Measurements from ENCODE around the gene PNLDC1.
"Not testable (repeated sequence)": the region's sequence is repeated elsewhere in the genome, so short reads cannot be mapped to it uniquely, and the experiment has no call there.

The PNLDC1 gene

GRCh38 chr6:159837511-159837910, 37.4 kb downstream of the PNLDC1 start:
- CTCF ChIA-PET: no interaction called here
- Mint-ChIP-seq H3K4me3 (no peak overlapping the region), H3K36me3 (no peaks in the 10 kb centered on the region), H3K27ac (no peak overlapping the region), H3K4me1 (peaks cover 16% of the 10 kb centered on the region), H3K9me3 (no peaks in the 10 kb centered on the region), H3K27me3 (peaks cover 4% of the 10 kb centered on the region)
- DNase-seq: no peak

DNA sequence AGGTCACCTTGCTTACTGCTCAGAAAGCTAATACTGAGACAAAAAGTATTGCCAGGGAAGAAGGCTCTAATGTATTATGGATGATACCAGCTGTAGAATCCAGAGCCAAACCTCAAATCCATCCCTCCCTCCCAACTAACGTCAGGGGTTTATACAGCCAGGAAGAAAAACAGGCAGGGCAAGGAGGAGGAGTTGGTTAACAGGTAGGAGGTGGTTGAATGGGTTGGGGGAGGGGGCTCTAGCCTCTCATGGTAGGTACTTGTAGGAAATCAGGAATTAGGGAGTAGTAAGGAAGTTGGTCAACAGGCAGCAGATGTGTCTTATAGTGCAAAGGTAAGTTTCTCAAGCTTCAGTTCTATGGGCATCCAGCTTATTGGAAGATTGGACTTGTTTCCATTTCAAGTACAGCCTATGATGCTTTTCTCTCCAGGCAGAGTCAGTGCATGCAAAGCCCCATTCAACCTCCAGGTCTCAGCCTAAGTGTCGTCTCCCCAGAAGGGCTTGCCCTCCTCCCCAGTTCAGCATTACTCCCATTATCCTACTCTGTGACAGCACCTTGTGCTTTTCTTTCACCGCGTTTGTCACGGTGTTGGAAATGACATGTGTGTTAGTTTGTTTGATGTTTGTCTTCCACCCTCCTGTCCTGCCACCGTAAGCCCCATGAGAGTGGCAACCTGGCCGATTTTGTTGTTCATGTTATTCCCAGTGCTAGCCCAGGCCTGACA, 38.1 kb downstream of the PNLDC1 start:
- no peak overlapping the region for H3K4me3 Mint-ChIP-seq
- no peak overlapping the region for H3K27ac Mint-ChIP-seq
- DNase-seq: no peak
- peaks cover 14% of the 10 kb centered on the region for H3K4me1 Mint-ChIP-seq
- peaks cover 4% of the 10 kb centered on the region for H3K27me3 Mint-ChIP-seq
- H3K36me3 Mint-ChIP-seq: no peaks in the 10 kb centered on the region
- H3K9me3 Mint-ChIP-seq: no peaks in the 10 kb centered on the region
- CTCF ChIA-PET: no interaction called here

DNA sequence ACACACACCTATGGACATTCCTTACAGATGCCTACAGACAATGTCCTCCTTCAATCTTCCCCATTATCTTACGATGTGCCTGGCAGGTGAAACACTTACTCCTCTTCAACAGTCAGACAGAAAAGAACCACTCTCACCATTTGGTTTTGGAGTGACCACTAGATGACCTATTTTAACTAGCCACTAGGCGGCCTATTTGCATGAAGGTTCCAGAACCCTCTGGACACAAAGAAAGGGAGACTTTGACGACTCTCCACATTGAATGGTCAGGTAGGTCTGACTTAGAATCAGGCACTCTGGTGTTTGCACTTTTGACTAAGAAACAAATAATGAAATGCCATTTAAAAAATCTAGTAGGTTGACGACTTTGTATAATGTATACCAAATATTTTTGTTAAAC, 42.0 kb downstream of the PNLDC1 start:
- no peak for DNase-seq
- no peaks in the 10 kb centered on the region for H3K36me3 Mint-ChIP-seq
- CTCF ChIA-PET: no interaction called here
- peaks cover 4% of the 10 kb centered on the region for H3K27me3 Mint-ChIP-seq
- H3K27ac Mint-ChIP-seq: no peak overlapping the region
- no peaks in the 10 kb centered on the region for H3K9me3 Mint-ChIP-seq
- no peaks in the 10 kb centered on the region for H3K4me1 Mint-ChIP-seq
- H3K4me3 Mint-ChIP-seq: no peak overlapping the region

DNA sequence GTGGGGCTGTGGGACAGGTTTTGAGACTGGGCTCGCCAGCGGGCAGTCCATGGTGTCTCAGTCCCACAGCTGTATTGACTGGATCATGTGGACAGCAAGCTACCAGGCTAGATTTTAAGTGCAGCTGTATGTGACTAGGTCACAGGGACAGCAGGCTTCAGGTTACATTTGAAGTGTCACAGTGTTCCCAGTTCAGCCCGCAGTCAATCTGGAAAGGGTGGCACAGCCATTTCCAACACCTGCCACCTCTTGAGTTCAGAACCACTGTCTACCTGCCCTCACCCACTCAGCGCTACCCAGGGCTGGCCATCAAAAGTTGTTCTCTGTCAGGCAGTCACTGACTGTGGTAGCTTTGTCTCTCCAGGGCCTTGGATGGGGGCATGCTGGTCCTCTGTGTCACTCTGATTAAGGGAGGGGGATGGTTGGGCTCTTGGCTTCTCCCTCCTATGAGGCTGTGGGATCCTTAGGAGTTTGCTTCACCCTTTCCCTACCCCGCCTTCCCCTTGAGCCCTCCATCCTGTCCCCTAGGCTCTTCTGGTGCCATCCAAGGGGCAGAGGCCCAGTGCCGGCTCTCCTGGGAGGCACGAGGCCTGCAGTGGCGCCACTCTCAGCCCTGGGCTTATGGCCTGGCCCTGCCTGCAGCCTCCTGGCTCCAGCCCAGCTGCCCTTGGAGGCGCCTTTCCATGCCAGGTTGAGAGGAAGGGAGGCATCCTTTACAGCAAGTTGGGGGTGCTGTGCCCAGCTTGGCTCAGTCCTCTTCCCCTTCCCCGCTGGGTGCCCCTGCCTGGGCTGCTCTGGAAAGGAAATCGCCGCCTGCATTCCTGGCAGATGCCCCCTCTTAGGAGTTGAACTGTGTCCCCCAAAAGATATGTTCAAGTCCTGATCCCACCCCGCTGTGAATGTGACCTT, 44.9 kb downstream of the PNLDC1 start:
- CTCF ChIA-PET: no interaction called here
- peaks cover 3% of the 10 kb centered on the region for H3K27me3 Mint-ChIP-seq
- H3K4me3 Mint-ChIP-seq: no peak overlapping the region
- H3K4me1 Mint-ChIP-seq: no peaks in the 10 kb centered on the region
- no peak overlapping the region for H3K27ac Mint-ChIP-seq
- DNase-seq: no peak
- peaks cover 7% of the 10 kb centered on the region for H3K9me3 Mint-ChIP-seq
- H3K36me3 Mint-ChIP-seq: no peaks in the 10 kb centered on the region

DNA sequence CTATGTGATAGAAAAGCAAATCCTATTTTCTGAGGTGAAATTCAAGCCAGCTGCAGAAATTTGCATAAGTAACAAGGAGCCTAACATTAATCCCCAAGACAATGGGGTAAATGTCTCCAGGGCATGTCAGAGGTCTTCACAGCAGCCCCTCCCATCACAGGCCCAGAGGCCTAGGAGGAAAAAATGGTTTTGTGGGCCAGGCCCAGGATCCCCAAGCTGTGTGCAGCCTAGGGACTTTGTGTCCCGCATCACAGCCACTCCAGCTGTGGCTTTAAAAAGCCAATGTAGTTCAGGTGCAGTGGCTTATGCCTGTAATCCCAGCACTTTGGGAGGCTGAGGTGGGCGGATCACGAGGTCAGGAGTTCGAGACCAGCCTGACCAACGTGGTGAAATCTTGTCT, 48.5 kb downstream of the PNLDC1 start:
- H3K27me3 Mint-ChIP-seq: peaks cover 11% of the 10 kb centered on the region
- CTCF ChIA-PET: not testable (repeated sequence)

GRCh38 chr6:159849851-159850250, 49.8 kb downstream of the PNLDC1 start:
- CTCF ChIA-PET, H3K4me3 Mint-ChIP-seq, H3K4me1 Mint-ChIP-seq, H3K9me3 Mint-ChIP-seq, DNase-seq, H3K27ac Mint-ChIP-seq, H3K36me3 Mint-ChIP-seq: not testable (repeated sequence)
- peaks cover 11% of the 10 kb centered on the region for H3K27me3 Mint-ChIP-seq

More for the DNA sequence above, 48.5 kb downstream of the PNLDC1 start:
- H3K4me1 Mint-ChIP-seq, H3K4me3 Mint-ChIP-seq, H3K9me3 Mint-ChIP-seq, H3K36me3 Mint-ChIP-seq, DNase-seq, H3K27ac Mint-ChIP-seq: not testable (repeated sequence)

- CTCF ChIA-PET: interaction anchor here (1.2 to 2.1 kb wide), 2 partner anchors 62 to 133 kb away, joined by 4 to 13 read pairs; partner anchors contain the start of gene MRPL18
- DNase-seq: peak; percentile 41
- H3K4me1 Mint-ChIP-seq: no peaks in the 10 kb centered on the region
- H3K4me3 Mint-ChIP-seq: no peak overlapping the region
- H3K27ac Mint-ChIP-seq: no peak overlapping the region
- H3K27me3 Mint-ChIP-seq: peaks cover 13% of the 10 kb centered on the region
- no peaks in the 10 kb centered on the region for H3K36me3 Mint-ChIP-seq
- H3K9me3 Mint-ChIP-seq: peaks cover 5% of the 10 kb centered on the region
Observed at GRCh38 chr6:159852877-159853276, 52.8 kb downstream of the PNLDC1 start.

DNA sequence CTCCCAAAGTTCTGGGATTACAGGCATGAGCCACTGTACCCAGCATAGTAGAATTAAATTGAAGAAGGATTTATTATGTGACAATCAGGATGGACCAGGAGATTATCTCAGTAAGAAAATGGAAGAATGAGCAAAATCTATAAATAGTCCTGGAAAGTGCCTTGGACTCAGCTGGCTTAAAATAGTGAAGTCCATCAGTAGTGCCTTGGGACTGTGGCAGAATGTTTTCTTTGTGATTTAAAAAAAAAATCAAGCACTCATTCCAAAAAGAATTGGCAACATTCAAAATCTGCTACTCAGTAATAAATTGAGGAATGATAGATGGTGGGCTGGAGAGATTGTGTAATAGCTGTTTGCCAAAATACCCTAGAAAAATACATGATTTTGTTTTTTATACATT, 53.7 kb downstream of the PNLDC1 start:
- no peak overlapping the region for H3K4me3 Mint-ChIP-seq
- H3K9me3 Mint-ChIP-seq: no peaks in the 10 kb centered on the region
- DNase-seq: no peak
- no peaks in the 10 kb centered on the region for H3K4me1 Mint-ChIP-seq
- peaks cover 13% of the 10 kb centered on the region for H3K27me3 Mint-ChIP-seq
- no peaks in the 10 kb centered on the region for H3K36me3 Mint-ChIP-seq
- H3K27ac Mint-ChIP-seq: no peak overlapping the region
- CTCF ChIA-PET: interaction anchor here (1.2 to 2.1 kb wide), 2 partner anchors 63 to 134 kb away, joined by 4 to 13 read pairs; partner anchors contain the start of gene MRPL18

GRCh38 chr6:159854959-159855358, 54.9 kb downstream of the PNLDC1 start:
- no peak for DNase-seq
- no peak overlapping the region for H3K4me3 Mint-ChIP-seq
- no peak overlapping the region for H3K27ac Mint-ChIP-seq
- H3K36me3 Mint-ChIP-seq: no peaks in the 10 kb centered on the region
- no peaks in the 10 kb centered on the region for H3K9me3 Mint-ChIP-seq
- peaks cover 13% of the 10 kb centered on the region for H3K27me3 Mint-ChIP-seq
- CTCF ChIA-PET: no interaction called here
- no peaks in the 10 kb centered on the region for H3K4me1 Mint-ChIP-seq

GRCh38 chr6:159858259-159858658, 58.2 kb downstream of the PNLDC1 start:
- CTCF ChIA-PET: no interaction called here
- Mint-ChIP-seq H3K4me1 (peaks cover 15% of the 10 kb centered on the region), H3K4me3 (no peak overlapping the region), H3K36me3 (no peaks in the 10 kb centered on the region), H3K27me3 (peaks cover 5% of the 10 kb centered on the region), H3K9me3 (no peaks in the 10 kb centered on the region), H3K27ac (no peak overlapping the region)
- no peak for DNase-seq

DNA sequence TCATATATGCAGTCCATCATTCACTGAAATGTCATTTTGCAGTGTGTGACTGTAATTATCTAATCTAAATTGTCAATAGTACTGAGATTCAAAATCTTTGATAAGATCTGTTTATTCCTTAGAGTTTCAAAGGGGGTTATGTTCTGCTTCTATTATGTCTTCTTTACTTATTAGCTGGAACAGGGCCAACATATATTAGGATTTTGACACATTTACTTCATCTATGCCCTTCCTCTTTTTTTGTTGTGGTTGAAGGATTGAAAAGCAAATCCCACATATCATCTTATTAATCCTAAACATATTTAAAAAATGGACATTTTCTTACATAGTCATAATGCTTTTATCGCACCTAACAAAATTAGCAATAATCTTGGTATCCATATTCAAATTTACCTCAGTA, 60.4 kb downstream of the PNLDC1 start:
- H3K4me1 Mint-ChIP-seq: peaks cover 15% of the 10 kb centered on the region
- DNase-seq: no peak
- H3K36me3 Mint-ChIP-seq: no peaks in the 10 kb centered on the region
- H3K27ac Mint-ChIP-seq: no peak overlapping the region
- H3K27me3 Mint-ChIP-seq: peaks cover 5% of the 10 kb centered on the region
- H3K4me3 Mint-ChIP-seq: no peak overlapping the region
- no peaks in the 10 kb centered on the region for H3K9me3 Mint-ChIP-seq
- CTCF ChIA-PET: no interaction called here

- H3K4me1 Mint-ChIP-seq: peaks cover 15% of the 10 kb centered on the region
- no peaks in the 10 kb centered on the region for H3K27me3 Mint-ChIP-seq
- no peaks in the 10 kb centered on the region for H3K9me3 Mint-ChIP-seq
- no peak for DNase-seq
- CTCF ChIA-PET: interaction anchor here (0.6 to 2.4 kb wide), 7 partner anchors 11 to 671 kb away, joined by 3 to 15 read pairs (median 3); no protein-coding TSS in a partner anchor
- no peak overlapping the region for H3K4me3 Mint-ChIP-seq
- peak overlapping the region; percentile 20 for H3K27ac Mint-ChIP-seq
- H3K36me3 Mint-ChIP-seq: no peaks in the 10 kb centered on the region
Observed at GRCh38 chr6:159862103-159862502, 62.0 kb downstream of the PNLDC1 start.

GRCh38 chr6:159863341-159863740, 63.3 kb downstream of the PNLDC1 start:
- not testable (repeated sequence) for H3K4me3 Mint-ChIP-seq
- DNase-seq: peak; percentile 40

GRCh38 chr6:159865226-159865920, 65.3 kb downstream of the PNLDC1 start:
- Mint-ChIP-seq H3K27ac (no peak overlapping the region), H3K4me3 (no peak overlapping the region), H3K9me3 (no peaks in the 10 kb centered on the region), H3K27me3 (no peaks in the 10 kb centered on the region), H3K36me3 (no peaks in the 10 kb centered on the region), H3K4me1 (peaks cover 15% of the 10 kb centered on the region)
- CTCF ChIA-PET: interaction anchor here (1.3 kb wide), 1 partner anchor 75 kb away, joined by 3 read pairs; no protein-coding TSS in a partner anchor
- no peak for DNase-seq

More at GRCh38 chr6:159863341-159863740, 63.3 kb downstream of the PNLDC1 start:
- Mint-ChIP-seq H3K4me1 (peaks cover 15% of the 10 kb centered on the region), H3K27ac (peak overlapping the region; percentile 12)
- not testable (repeated sequence) for H3K36me3 Mint-ChIP-seq, H3K27me3 Mint-ChIP-seq, H3K9me3 Mint-ChIP-seq
- CTCF ChIA-PET: interaction anchor here (0.6 to 2.4 kb wide), 16 partner anchors 9 to 670 kb away, joined by 3 to 15 read pairs (median 3); no protein-coding TSS in a partner anchor

All from activated naive CD4-positive, alpha-beta T cell treated with anti-CD3 and anti-CD28 coated beads, Interleukin-2, amount 10 ng/mL, durations not matched to agents 7 days and 5 days (primary cell).